ENCODE results near the gene PPME1.

DNA sequence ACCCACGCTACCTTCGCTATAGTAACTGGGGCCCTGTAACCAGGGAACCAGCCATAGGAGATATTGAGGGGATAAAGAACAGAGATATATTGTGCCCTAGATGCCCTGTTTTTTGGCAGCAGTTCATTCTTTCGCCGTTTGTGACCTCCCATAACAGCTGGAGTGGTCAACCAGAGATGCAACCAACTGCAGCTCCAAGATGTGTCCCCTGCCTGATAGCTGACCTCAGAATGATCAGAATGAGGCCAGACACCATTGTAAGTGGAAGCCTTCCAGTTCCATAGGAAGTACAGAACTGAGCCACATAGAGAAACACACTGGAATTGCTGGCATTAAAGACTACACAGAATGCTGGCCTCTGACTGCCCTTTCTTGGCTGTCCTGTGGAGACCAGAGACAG lies 101.2 kb downstream of the PPME1 start:
- no peak for TF ChIP-seq TARDBP (IDR thresholded peaks at IDR 0.05)
- no peak for TF ChIP-seq FOXA1 (IDR thresholded peaks at IDR 0.05)
- TF ChIP-seq NFRKB (IDR thresholded peaks at IDR 0.05): no peak
- TF ChIP-seq ARNT (IDR thresholded peaks at IDR 0.05): no peak
- no peak for TF ChIP-seq FOXK2 (IDR thresholded peaks at IDR 0.05)
- no peak for TF ChIP-seq HDGF (IDR thresholded peaks at IDR 0.05; ENCODE audit: borderline replicate concordance)
- TF ChIP-seq SP1 (IDR thresholded peaks at IDR 0.05): no peak
- no peak for TF ChIP-seq BHLHE40 (IDR thresholded peaks at IDR 0.05; ENCODE audit: borderline replicate concordance)
- TF ChIP-seq SUZ12 (IDR thresholded peaks at IDR 0.05): no peak
- TF ChIP-seq ELF4 (IDR thresholded peaks at IDR 0.05): no peak
